Epithelial cell of esophagus (primary cell): Measurements from ENCODE around the gene DNAJA4.

Source experiments
- DNase-seq: peaks from one replicate; pipeline ENCODE4 v3.0.0; 2010; ENCODE audit warnings: low read depth
- H3K4me3 ChIP-seq: 2 replicates; pipeline ENCODE4 v1.5.1; 2011; ENCODE audit warnings: mild to moderate bottlenecking, low read length, control low read depth
- CTCF ChIP-seq: IDR thresholded peaks from 2 replicates; pipeline ENCODE4 v1.5.1; 2011; ENCODE audit warnings: low read depth, mild to moderate bottlenecking, low read length, control low read depth, inconsistent platforms; ENCODE audit not compliant: insufficient read depth; ENCODE audit errors: missing control alignments

The DNAJA4 gene

DNA sequence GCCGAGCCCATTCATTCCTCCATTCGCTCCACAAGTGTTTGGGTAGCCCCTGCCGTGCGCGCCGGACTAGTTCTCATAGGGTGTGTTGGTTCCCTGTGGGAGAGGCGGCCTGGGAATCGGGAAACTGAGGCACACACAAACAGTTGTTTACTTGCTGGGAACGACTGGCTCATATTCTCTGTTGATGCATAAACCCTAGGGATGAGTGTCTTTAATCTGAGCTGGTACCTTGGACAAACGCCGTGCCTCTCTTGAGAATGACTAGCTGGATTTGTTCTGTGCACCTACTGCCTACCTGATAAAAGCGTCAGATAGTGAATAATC lies 737 bp downstream of the DNAJA4 start:
- peak overlapping the region; percentile 54 for H3K4me3 ChIP-seq
- no peak for TF ChIP-seq CTCF
- DNase-seq: peak; percentile 19

GRCh38 chr15:78265752-78266224 lies 1.4 kb downstream of the DNAJA4 start:
- no peak for TF ChIP-seq CTCF
- peak overlapping the region; percentile 54 for H3K4me3 ChIP-seq
- peak; percentile 91 for DNase-seq

- peak; percentile 64 for DNase-seq
- TF ChIP-seq CTCF: no peak
- H3K4me3 ChIP-seq: peak overlapping the region; percentile 2
These were observed 1.9 kb downstream of the DNAJA4 start for GRCh38 chr15:78266229-78266628.

GRCh38 chr15:78266806-78267205 lies 2.4 kb downstream of the DNAJA4 start:
- TF ChIP-seq CTCF: no peak
- no peak for DNase-seq
- no peak overlapping the region for H3K4me3 ChIP-seq

DNA sequence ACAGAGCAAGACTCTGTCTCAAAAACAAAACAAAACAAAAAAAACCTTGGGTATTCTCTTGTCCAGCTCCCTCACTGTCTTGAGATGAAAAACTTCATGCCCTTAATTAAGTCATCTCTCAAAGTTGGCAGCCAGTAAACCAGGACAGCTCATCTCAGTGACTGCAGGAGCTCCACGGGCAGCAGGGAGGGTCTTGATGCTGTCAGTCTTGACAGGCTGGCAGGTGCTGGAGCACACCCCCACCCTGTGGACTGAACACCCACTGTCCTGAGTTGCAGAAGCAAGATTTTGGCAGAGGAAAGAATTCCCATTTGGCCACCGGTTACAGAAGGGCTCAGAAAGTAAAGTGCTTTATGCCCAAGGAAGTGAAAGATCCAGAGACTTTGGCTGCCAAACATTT lies 8.0 kb downstream of the DNAJA4 start:
- no peak for TF ChIP-seq CTCF
- DNase-seq: no peak
- H3K4me3 ChIP-seq: no peak overlapping the region

DNA sequence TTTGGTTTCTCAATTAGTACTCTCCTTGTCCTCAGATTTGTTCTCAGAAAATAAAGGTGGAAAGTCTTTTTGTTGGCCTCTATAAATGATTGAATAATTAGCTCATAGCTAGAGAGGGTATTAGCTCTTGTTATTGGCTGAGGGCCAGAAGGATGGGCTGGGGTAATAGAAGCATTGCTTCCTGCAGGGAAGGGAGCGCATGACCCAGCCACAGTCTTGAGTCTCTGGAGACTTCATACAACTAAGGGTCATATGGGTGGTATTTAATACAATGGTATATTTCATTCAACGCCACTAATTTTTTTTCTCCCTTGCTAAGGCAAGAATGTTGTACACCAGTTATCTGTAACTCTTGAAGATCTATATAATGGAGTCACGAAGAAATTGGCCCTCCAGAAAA lies 8.4 kb downstream of the DNAJA4 start:
- no peak for DNase-seq
- H3K4me3 ChIP-seq: no peak overlapping the region

More for the DNA sequence above, 8.4 kb downstream of the DNAJA4 start:
- TF ChIP-seq CTCF: no peak
